HTERT RPE-1 (cell line): ENCODE measurements around the gene LPAR2.
"Not testable (repeated sequence)": the region's sequence is repeated elsewhere in the genome, so short reads cannot be mapped to it uniquely, and the experiment has no call there.

Experiments used
- in situ Hi-C: fragments of 300-500 bp; cut with MboI; formaldehyde crosslinking; loops from 4 replicates; pipeline ENCODE4 v1.14.3; 2020; ENCODE audit warnings: low sequenced_read_pairs

LPAR2 gene

GRCh38 chr19:19602136-19602712 is 25.8 kb downstream of the LPAR2 start:
- in situ Hi-C loops, result no loop called here

- in situ Hi-C loops, result no loop called here
These were observed 27.2 kb downstream of the LPAR2 start for GRCh38 chr19:19600793-19601330.

GRCh38 chr19:19598728-19599451 is 29.1 kb downstream of the LPAR2 start:
- in situ Hi-C loops, result not testable (repeated sequence)

- in situ Hi-C loops, result no loop called here
These were observed 30.2 kb downstream of the LPAR2 start for GRCh38 chr19:19597809-19598306.

GRCh38 chr19:19595171-19595701 is 32.8 kb downstream of the LPAR2 start:
- in situ Hi-C loops, result no loop called here

- in situ Hi-C loops, result no loop called here
These were observed 33.6 kb downstream of the LPAR2 start for GRCh38 chr19:19594381-19594780.

GRCh38 chr19:19592690-19593089 is 35.3 kb downstream of the LPAR2 start:
- in situ Hi-C loops, result no loop called here

- in situ Hi-C loops, result no loop called here
These were observed 36.7 kb downstream of the LPAR2 start for GRCh38 chr19:19591133-19591825.

- in situ Hi-C loops, result no loop called here
These were observed 39.5 kb downstream of the LPAR2 start for GRCh38 chr19:19588546-19588945.

GRCh38 chr19:19587771-19588170 is 40.2 kb downstream of the LPAR2 start:
- in situ Hi-C loops, result no loop called here

- in situ Hi-C loops, result no loop called here
These were observed 43.7 kb downstream of the LPAR2 start for GRCh38 chr19:19584356-19584755.

GRCh38 chr19:19582471-19582870 is 45.5 kb downstream of the LPAR2 start:
- in situ Hi-C loops, result no loop called here

GRCh38 chr19:19581391-19581790 is 46.6 kb downstream of the LPAR2 start:
- in situ Hi-C loops, result no loop called here

GRCh38 chr19:19580418-19580817 is 47.6 kb downstream of the LPAR2 start:
- in situ Hi-C loops, result no loop called here

- in situ Hi-C loops, result no loop called here
These were observed 48.3 kb downstream of the LPAR2 start for GRCh38 chr19:19579533-19580361.

GRCh38 chr19:19578252-19578651 is 49.8 kb downstream of the LPAR2 start:
- in situ Hi-C loops, result no loop called here

GRCh38 chr19:19575411-19575810 is 52.6 kb downstream of the LPAR2 start:
- in situ Hi-C loops, result no loop called here
